Measurements from ENCODE around the gene FAM193A. TPM values are rescaled to one million over a fixed set of nuclear protein-coding genes. Genes with fewer than 3 reads are reported as not detected.

The FAM193A gene
- total RNA-seq, 1 experiment from 2014 or later: 38.2 TPM

GRCh38 chr4:2487632-2488031 is 48.8 kb upstream of the FAM193A start:
- TF ChIP-seq EZH2 (IDR thresholded peaks at IDR 0.05; ENCODE audit: borderline replicate concordance, low read depth, low read length, poor library complexity, severe bottlenecking) (no peak), CTCF (conservative IDR thresholded peaks at IDR 0.05; ENCODE audit: low read depth, low read length) (no peak)
- intact Hi-C loops (cut with micrococcal nuclease; ENCODE audit: unreplicated experiment): no loop called here
- Histone ChIP-seq H3K4me3 (ENCODE audit: low read depth, low read length, poor library complexity, severe bottlenecking) (no peak overlapping the region), H3K36me3 (ENCODE audit: insufficient read depth, low read length, poor library complexity, severe bottlenecking) (peaks cover 27% of the 10 kb centered on the region), H3K27me3 (replicated peaks; ENCODE audit: insufficient read depth, low read depth, low read length, poor library complexity) (no peaks in the 10 kb centered on the region), H3K27ac (ENCODE audit: low read depth, low read length, poor library complexity, severe bottlenecking) (peak overlapping the region; percentile 14), H3K9me3 (ENCODE audit: low read depth, low read length, poor library complexity, severe bottlenecking) (no peaks in the 10 kb centered on the region), H3K4me1 (ENCODE audit: insufficient read depth, low read length, poor library complexity, severe bottlenecking) (peaks cover 34% of the 10 kb centered on the region)
- no peak for DNase-seq (ENCODE audit: low spot score)
- CTCF ChIA-PET: no interaction called here
- no TSS peak for BruUV-seq (replicated peaks)
- POLR2A ChIA-PET (ENCODE audit: low non-redundant PET): no interaction called here

- Histone ChIP-seq H3K4me3 (ENCODE audit: low read depth, low read length, poor library complexity, severe bottlenecking) (no peak overlapping the region), H3K27me3 (replicated peaks; ENCODE audit: insufficient read depth, low read depth, low read length, poor library complexity) (no peaks in the 10 kb centered on the region), H3K4me1 (ENCODE audit: insufficient read depth, low read length, poor library complexity, severe bottlenecking) (peaks cover 22% of the 10 kb centered on the region), H3K9me3 (ENCODE audit: low read depth, low read length, poor library complexity, severe bottlenecking) (no peaks in the 10 kb centered on the region), H3K36me3 (ENCODE audit: insufficient read depth, low read length, poor library complexity, severe bottlenecking) (peaks cover 38% of the 10 kb centered on the region), H3K27ac (ENCODE audit: low read depth, low read length, poor library complexity, severe bottlenecking) (peak overlapping the region; percentile 78)
- CTCF ChIA-PET: no interaction called here
- intact Hi-C loops (cut with micrococcal nuclease; ENCODE audit: unreplicated experiment): no loop called here
- POLR2A ChIA-PET (ENCODE audit: low non-redundant PET): no interaction called here
- TF ChIP-seq EZH2 (IDR thresholded peaks at IDR 0.05; ENCODE audit: borderline replicate concordance, low read depth, low read length, poor library complexity, severe bottlenecking): no peak
- TF ChIP-seq CTCF (conservative IDR thresholded peaks at IDR 0.05; ENCODE audit: low read depth, low read length): no peak
- DNase-seq (ENCODE audit: low spot score): no peak
- no TSS peak for BruUV-seq (replicated peaks)
These were observed 47.2 kb upstream of the FAM193A start for GRCh38 chr4:2489081-2489805.

- TF ChIP-seq EZH2 (IDR thresholded peaks at IDR 0.05; ENCODE audit: borderline replicate concordance, low read depth, low read length, poor library complexity, severe bottlenecking) (no peak), CTCF (conservative IDR thresholded peaks at IDR 0.05; ENCODE audit: low read depth, low read length) (no peak)
- no peak for DNase-seq (ENCODE audit: low spot score)
- peaks cover 15% of the 10 kb centered on the region for H3K4me1 ChIP-seq (ENCODE audit: insufficient read depth, low read length, poor library complexity, severe bottlenecking)
- H3K4me3 ChIP-seq (ENCODE audit: low read depth, low read length, poor library complexity, severe bottlenecking): no peak overlapping the region
- peak overlapping the region; percentile 78 for H3K27ac ChIP-seq (ENCODE audit: low read depth, low read length, poor library complexity, severe bottlenecking)
- peaks cover 42% of the 10 kb centered on the region for H3K36me3 ChIP-seq (ENCODE audit: insufficient read depth, low read length, poor library complexity, severe bottlenecking)
- H3K27me3 ChIP-seq (replicated peaks; ENCODE audit: insufficient read depth, low read depth, low read length, poor library complexity): no peaks in the 10 kb centered on the region
- BruUV-seq (replicated peaks): no TSS peak
- H3K9me3 ChIP-seq (ENCODE audit: low read depth, low read length, poor library complexity, severe bottlenecking): no peaks in the 10 kb centered on the region
- ChIA-PET POLR2A (ENCODE audit: low non-redundant PET) (no interaction called here), CTCF (no interaction called here)
- intact Hi-C loops (cut with micrococcal nuclease; ENCODE audit: unreplicated experiment): no loop called here
These were observed 46.5 kb upstream of the FAM193A start for GRCh38 chr4:2489841-2490552.
